ENCODE measurements around the gene C1QTNF9B.
"Not testable (repeated sequence)": the region's sequence is repeated elsewhere in the genome, so short reads cannot be mapped to it uniquely, and the experiment has no call there.

C1QTNF9B gene

DNA sequence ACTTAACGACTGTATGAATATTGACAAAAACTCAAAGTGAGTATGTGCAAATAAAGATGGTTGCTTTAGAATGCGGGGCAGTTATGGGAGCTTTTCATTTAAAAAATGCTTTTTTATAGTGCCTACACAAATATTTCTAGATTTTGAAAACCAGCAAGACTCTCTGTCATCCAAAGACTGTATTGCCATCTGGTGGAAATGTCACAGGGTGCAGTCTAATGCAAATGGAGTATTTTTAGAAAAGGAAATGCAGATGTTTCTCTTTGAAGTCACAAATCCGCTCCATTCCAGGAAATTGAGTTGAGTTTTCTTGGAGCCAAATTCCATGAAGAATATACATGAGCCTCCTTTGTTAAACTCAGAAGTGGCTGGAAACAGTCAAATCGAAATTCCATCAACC, 2.3 kb upstream of the C1QTNF9B start:
- peak; percentile 59 to 73 for DNase-seq (ENCODE audit: low read depth in 2 of 2)
- H3K4me3 ChIP-seq (replicated peaks in 1 of 2; ENCODE audit: low read depth in 2 of 2, low read length in 2 of 2), result no peak overlapping the region
- TF ChIP-seq, protein P1, sequence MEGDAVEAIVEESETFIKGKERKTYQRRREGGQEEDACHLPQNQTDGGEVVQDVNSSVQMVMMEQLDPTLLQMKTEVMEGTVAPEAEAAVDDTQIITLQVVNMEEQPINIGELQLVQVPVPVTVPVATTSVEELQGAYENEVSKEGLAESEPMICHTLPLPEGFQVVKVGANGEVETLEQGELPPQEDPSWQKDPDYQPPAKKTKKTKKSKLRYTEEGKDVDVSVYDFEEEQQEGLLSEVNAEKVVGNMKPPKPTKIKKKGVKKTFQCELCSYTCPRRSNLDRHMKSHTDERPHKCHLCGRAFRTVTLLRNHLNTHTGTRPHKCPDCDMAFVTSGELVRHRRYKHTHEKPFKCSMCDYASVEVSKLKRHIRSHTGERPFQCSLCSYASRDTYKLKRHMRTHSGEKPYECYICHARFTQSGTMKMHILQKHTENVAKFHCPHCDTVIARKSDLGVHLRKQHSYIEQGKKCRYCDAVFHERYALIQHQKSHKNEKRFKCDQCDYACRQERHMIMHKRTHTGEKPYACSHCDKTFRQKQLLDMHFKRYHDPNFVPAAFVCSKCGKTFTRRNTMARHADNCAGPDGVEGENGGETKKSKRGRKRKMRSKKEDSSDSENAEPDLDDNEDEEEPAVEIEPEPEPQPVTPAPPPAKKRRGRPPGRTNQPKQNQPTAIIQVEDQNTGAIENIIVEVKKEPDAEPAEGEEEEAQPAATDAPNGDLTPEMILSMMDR (IDR thresholded peaks at IDR 0.05; ENCODE audit: low read depth, low read length), result peak; percentile 63

DNA sequence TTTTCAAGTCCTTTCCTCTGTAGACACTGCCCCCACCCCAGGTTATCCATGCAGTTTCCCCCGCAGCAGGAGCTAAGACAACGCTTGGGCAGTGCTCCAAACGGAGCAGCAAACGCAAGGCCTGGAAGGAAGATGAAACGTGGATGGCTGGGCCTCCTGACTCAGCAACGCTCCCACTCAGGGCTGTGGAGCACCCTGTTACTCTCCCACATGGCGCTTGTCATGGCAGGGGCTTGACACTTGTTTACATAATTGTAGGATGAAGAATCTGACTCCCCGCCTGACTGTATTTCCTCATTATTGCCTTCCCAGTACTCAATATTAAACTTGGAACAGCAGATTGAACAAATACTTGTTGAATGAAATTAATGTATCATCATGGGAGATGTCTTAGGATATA, 799 bp upstream of the C1QTNF9B start:
- H3K4me3 ChIP-seq (replicated peaks in 1 of 2; ENCODE audit: low read depth in 2 of 2, low read length in 2 of 2), result no peak overlapping the region
- peak; percentile 37 to 46 for DNase-seq (ENCODE audit: low read depth in 2 of 2)
- TF ChIP-seq, protein P1 (IDR thresholded peaks at IDR 0.05; ENCODE audit: low read depth, low read length), result no peak

DNA sequence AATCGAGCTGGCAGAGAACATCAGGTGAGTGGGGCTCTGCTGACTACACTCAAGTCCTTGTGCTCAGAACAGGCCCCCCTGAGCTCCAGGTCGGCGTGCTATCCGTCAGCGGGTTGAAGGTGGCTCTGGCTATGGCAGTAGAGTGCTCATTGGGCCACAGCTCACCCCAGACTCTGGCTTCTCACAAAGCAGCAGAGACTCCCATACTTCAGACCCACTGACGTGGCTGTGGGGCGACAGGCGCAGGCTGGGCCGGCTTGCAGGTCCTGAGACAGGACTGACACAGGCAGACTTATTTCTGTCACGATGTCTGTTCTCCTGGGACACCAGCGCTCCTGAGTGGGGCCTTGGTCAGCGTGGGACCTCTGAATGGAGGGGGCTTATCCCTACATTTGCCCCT, 2.6 kb downstream of the C1QTNF9B start:
- not testable (repeated sequence) for DNase-seq (ENCODE audit: low read depth in 2 of 2); H3K4me3 ChIP-seq (replicated peaks in 1 of 2; ENCODE audit: low read depth in 2 of 2, low read length in 2 of 2)

DNA sequence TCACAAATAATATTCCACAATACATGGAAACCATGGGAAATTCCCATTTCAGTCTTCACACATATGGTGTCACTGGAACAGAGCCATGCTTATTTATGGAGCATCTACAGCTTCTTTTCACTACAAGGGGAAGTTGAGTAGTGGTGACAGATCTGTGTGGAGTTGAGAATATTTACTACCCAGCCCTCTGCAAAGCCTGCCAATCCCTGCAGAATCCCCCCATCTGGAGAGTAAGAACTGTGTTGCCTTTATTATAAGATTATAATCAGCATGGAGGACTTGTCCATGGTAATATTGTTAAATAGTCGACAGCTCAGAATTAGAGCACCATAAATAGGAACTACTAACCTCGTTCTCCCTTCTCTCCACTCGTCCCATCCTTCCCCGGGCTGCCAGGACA, 3.5 kb downstream of the C1QTNF9B start:
- not testable (repeated sequence) for H3K4me3 ChIP-seq (replicated peaks in 1 of 2; ENCODE audit: low read depth in 2 of 2, low read length in 2 of 2); DNase-seq (ENCODE audit: low read depth in 2 of 2)

DNA sequence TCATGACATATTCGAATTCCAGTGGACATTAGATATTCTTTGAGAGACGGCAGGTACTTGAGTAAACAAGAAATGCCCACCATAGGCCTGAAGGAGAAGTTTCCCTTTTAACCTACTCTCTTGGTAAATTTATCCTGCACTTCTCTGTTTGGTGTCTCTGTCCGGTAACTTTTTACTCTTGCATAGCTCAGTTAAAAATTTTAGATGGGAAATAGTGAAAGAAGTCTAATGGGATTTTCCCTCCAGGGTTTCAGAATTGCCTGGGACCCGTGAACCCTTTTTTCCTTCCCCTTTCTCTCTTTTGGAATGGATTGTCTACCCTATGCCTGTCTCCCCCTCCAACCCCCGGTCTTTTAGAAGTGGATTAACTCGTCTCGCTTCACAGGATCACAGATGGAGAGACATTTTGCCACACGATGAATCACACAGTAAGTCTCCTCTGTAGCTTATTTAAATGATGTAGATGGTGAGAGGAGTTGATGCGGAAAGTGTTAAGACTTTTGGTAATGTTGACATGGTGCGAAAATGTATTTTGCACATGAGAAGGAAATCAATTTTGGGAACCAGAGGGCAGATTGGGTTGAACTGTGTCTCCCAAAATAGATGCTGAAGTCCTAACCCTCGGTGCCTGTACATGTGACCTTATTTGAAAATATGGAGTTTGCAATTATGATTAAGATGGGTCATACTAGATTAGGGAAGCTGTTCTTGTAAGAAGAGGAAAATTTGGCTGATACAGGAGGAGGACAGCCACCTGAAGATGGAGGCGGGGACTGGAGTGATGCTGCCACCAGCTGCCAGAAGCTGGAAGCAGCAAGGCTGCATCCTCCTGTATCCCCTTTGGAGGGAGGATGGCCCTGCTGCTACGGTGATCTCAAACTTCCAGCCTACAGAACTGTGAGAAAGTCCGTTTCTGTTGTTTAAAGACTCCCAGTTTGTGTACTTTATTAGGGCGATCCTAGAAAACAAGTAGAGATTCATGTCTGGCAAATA, 7.4 kb downstream of the C1QTNF9B start:
- TF ChIP-seq, protein P1 (IDR thresholded peaks at IDR 0.05; ENCODE audit: low read depth, low read length), result peak; percentile 18
- DNase-seq (ENCODE audit: low read depth in 2 of 2), result peak in 1 of 2 donors; percentile 31

DNA sequence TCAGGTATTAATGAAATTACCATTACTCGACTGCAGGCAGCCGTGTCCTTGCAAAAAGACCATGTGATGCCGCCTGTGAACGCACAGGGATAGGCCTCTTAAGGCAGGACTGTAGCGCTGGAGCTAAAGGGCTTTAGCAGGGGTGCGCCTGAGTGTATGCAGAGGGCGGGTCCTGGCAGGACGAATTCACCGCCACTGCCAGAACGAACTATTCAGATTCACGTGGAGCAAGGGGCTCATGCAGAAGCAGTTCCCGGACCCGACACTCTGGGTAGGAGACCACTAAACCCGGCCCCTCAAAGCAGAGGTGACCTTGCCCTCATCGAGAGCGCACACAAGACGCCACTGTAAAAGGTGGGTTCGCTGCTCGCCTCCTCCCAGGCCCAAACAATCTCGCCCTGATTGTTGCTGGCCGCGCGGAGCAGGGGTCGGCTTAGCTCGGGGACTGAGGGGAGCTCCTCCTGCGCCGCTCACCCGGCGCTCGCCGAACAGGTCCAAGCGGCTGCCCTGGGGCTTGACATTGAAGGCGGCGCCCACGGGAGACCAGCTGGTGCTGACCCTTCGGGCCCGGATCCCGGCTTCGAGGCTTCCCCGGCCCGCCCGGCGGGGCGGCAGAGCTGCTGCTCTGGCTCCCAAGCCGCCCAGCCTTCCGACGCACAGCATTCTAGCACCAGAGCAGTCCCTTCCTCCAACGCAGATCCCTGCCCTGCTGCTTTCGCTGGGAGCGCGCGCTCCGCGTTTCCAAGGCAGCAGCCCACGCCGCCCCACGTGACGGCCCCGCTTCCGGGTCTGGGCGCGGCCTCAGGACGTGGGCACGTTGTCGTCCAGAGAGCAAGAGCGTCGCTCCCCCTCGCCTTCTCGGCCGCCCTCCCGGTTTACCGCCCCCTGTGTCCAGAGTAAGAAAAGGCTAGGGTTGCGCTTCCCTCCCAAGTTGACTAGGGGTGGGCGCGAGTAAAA, 8.4 kb downstream of the C1QTNF9B start, which contains the start of gene MIPEP:
TSS of gene MIPEP (minus strand) at position 743 of the 957 bp plus-strand sequence. CDS start at position 663, 80 bp downstream.
- TF ChIP-seq, protein P1 (IDR thresholded peaks at IDR 0.05; ENCODE audit: low read depth, low read length), result peak; percentile 77
- peak; percentile 96 for DNase-seq (ENCODE audit: low read depth in 2 of 2)
- H3K4me3 ChIP-seq (replicated peaks in 1 of 2; ENCODE audit: low read depth in 2 of 2, low read length in 2 of 2), result peak within 1 kb of the TSS; percentile 93 to 97

More for the DNA sequence above, 7.4 kb downstream of the C1QTNF9B start:
- peak overlapping the region; percentile 93 to 97 for H3K4me3 ChIP-seq (replicated peaks in 1 of 2; ENCODE audit: low read depth in 2 of 2, low read length in 2 of 2)

DNA sequence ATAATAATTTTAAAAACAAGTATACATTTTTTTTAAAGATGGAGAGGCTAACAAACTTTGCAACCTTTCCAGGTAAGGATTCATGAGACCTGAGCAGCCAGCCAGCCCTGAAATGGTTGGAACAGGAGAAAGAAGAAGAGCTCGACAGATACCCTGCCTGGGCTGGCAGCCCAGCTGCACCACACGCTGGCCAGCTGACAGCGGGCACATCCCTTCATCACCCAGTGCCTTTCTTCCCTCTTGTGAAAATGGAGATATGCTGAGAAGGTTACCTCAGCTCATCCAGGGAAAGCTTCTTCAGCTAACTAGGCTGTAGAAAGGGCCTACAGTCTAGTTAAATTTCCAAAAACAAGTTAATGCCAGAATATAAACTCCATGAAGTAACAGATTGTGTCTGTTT, 12.9 kb downstream of the C1QTNF9B start:
- not testable (repeated sequence) for H3K4me3 ChIP-seq (replicated peaks in 1 of 2; ENCODE audit: low read depth in 2 of 2, low read length in 2 of 2); DNase-seq (ENCODE audit: low read depth in 2 of 2)

DNA sequence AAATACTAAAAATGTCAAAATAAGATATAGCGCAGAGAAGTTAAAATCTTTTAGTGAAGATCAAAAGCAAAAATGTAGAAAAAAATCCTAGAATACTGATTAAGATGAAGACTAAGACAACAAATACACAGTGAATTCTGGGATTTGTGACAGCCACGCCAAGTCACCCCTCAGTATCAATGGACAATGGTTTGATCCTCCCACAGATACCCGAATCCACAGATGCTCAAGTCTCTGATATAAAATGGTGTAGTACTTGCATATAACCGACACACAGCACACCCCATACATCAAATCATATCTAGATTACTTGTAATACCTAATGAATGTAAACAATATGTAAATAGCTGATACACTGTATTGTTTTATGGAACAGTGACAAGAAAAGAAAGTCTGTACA, 14.0 kb downstream of the C1QTNF9B start:
- no peak for DNase-seq (ENCODE audit: low read depth in 2 of 2)
- no peak overlapping the region for H3K4me3 ChIP-seq (replicated peaks in 1 of 2; ENCODE audit: low read depth in 2 of 2, low read length in 2 of 2)
- TF ChIP-seq, protein P1 (IDR thresholded peaks at IDR 0.05; ENCODE audit: low read depth, low read length), result no peak

DNA sequence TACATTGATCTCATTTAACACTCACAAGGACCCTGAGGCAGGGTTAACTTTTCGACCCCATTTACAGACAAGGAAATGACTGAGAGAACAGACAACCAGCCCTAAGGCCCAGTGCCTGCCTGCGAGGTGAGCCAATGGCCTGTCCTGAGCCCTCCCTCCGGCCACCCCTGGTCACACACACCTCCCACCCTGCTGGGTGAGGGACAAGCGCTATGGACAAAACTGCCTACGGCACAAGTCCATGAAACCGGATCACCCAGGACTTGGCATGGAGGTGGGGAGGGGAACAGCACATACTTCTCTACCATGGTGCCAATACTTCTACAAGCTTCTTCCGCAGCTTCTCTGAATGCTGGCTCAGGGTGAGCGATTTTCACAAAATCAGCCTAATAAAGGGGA, 15.9 kb downstream of the C1QTNF9B start:
- not testable (repeated sequence) for H3K4me3 ChIP-seq (replicated peaks in 1 of 2; ENCODE audit: low read depth in 2 of 2, low read length in 2 of 2); DNase-seq (ENCODE audit: low read depth in 2 of 2)

DNA sequence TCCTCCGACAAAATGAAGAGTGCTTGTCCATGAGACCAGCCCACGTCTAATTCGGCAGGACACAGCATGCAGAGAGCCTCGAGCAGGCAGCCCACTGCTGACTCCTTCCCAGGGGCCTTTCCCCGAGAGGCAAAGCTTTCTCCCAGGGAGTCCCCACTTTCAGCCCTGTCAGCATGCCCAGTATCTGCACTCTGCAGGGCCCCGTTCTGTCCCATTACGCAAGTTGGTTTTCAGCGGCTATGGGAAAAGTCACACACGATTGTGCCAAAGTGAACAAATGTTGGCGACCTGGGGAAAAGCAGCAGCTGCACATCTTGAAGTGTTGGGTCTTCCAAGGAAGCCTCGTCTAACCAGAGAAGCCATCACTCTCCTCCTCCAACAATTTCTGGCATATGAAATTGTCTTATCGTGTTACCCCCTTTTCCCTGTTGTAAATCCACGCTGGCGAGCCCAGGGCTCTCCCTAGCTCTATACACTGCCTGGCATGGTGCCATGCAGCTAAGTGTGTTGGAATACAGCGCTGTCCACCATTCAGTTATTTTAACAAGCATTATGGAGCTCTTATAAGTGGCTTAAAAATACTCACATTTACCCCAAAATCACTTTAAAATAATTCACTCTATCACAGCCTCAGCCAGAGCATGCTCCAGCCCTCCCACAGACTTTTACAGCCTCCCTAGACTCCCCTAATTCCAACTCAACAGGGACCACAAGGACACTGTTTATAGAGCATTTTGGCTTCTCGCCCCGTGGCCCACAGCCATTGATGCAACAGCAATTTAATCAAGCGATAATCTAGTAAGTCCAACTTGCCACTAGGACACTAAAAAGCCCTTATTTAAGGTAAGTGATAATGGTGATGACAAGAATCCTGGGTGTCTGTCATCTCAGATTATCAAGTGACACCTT, 16.6 kb downstream of the C1QTNF9B start:
- H3K4me3 ChIP-seq (replicated peaks in 1 of 2; ENCODE audit: low read depth in 2 of 2, low read length in 2 of 2); DNase-seq (ENCODE audit: low read depth in 2 of 2): not testable (repeated sequence)
